Astrocyte (in vitro differentiated cells and primary cell): ENCODE results near the gene DMBX1. TPM values are rescaled to one million over a fixed set of nuclear protein-coding genes. Genes with fewer than 3 reads are reported as not detected.

Experiments used
- DNase-seq: peaks from one replicate; pipeline ENCODE4 v3.0.0-alpha.2; 2010; ENCODE audit warnings: low read depth
- FAIRE-seq: peaks from 2 replicates; lab custom pipeline; 2011; peaks lifted over from hg19 to GRCh38; lab: Jason Lieb, UNC
- H2AFZ ChIP-seq: 2 replicates; pipeline ENCODE4 v1.6.0; 2012; ENCODE audit warnings: low read depth, low read length, inconsistent platforms
- H3K27ac ChIP-seq: 2 replicates; pipeline ENCODE4 v1.5.1; 2011; ENCODE audit warnings: low read depth, low read length, inconsistent platforms
- H3K27me3 ChIP-seq: 2 replicates; pipeline ENCODE4 v1.6.0; 2011; ENCODE audit warnings: low read length, inconsistent platforms; ENCODE audit not compliant: insufficient read depth
- H3K36me3 ChIP-seq: 2 replicates; pipeline ENCODE4 v1.5.1; 2011; ENCODE audit warnings: low read length, inconsistent platforms; ENCODE audit not compliant: insufficient read depth
- H3K4me1 ChIP-seq: 2 replicates; pipeline ENCODE4 v1.5.1; 2011; ENCODE audit warnings: low read length, inconsistent platforms; ENCODE audit not compliant: insufficient read depth
- H3K4me2 ChIP-seq: 2 replicates; pipeline ENCODE4 v1.6.0; 2012; ENCODE audit warnings: low read length, inconsistent platforms
- H3K4me3 ChIP-seq: 2 replicates; pipeline ENCODE4 v1.5.1; 2011; ENCODE audit warnings: low read depth, mild to moderate bottlenecking, low read length, inconsistent platforms; ENCODE audit not compliant: insufficient read depth
- H3K79me2 ChIP-seq: 2 replicates; pipeline ENCODE4 v1.6.0; 2012; ENCODE audit warnings: mild to moderate bottlenecking, low read length, inconsistent platforms; ENCODE audit not compliant: insufficient read depth
- H3K9ac ChIP-seq: 2 replicates; pipeline ENCODE4 v1.6.0; 2012; ENCODE audit warnings: mild to moderate bottlenecking, low read length, inconsistent platforms
- H3K9me3 ChIP-seq: 2 replicates; pipeline ENCODE4 v1.5.1; 2012; ENCODE audit warnings: low read depth, mild to moderate bottlenecking, low read length, inconsistent platforms; ENCODE audit not compliant: insufficient read depth
- H4K20me1 ChIP-seq: 2 replicates; pipeline ENCODE4 v1.6.0; 2012; ENCODE audit warnings: low read length, inconsistent platforms; ENCODE audit not compliant: insufficient read depth
- H3K27ac Mint-ChIP-seq: one replicate; pipeline ENCODE4 v1.8.0; 2021; ENCODE audit warnings: mild to moderate bottlenecking, mixed read lengths; ENCODE audit not compliant: unreplicated experiment
- H3K27me3 Mint-ChIP-seq: one replicate; pipeline ENCODE4 v1.8.0; 2021; ENCODE audit warnings: low read depth, mixed read lengths; ENCODE audit not compliant: unreplicated experiment
- H3K36me3 Mint-ChIP-seq: one replicate; pipeline ENCODE4 v1.8.0; 2021; ENCODE audit warnings: low read depth, mixed read lengths; ENCODE audit not compliant: unreplicated experiment
- H3K4me1 Mint-ChIP-seq: one replicate; pipeline ENCODE4 v1.8.0; 2021; ENCODE audit warnings: low read depth, mixed read lengths; ENCODE audit not compliant: unreplicated experiment
- H3K4me3 Mint-ChIP-seq: one replicate; pipeline ENCODE4 v1.8.0; 2021; ENCODE audit warnings: mild to moderate bottlenecking, moderate library complexity, mixed read lengths; ENCODE audit not compliant: unreplicated experiment
- H3K9me3 Mint-ChIP-seq: one replicate; pipeline ENCODE4 v1.8.0; 2021; ENCODE audit warnings: mild to moderate bottlenecking, mixed read lengths; ENCODE audit not compliant: unreplicated experiment
- CTCF ChIP-seq: IDR thresholded peaks from 2 replicates; pipeline ENCODE4 v1.5.1; 2011; ENCODE audit warnings: low read depth, mild to moderate bottlenecking, inconsistent platforms, low read length, moderate library complexity; ENCODE audit not compliant: insufficient read depth
- EZH2 ChIP-seq: IDR thresholded peaks from 2 replicates; pipeline ENCODE4 v1.6.1; 2012; ENCODE audit warnings: mild to moderate bottlenecking, low read length, inconsistent platforms; ENCODE audit not compliant: insufficient read depth
- total RNA-seq: library from RNA; stranded (reverse); gene quantifications from 2 replicates; pipeline ENCODE4 v1.2.1, GENCODE V29; 2021

Gene DMBX1
- total RNA-seq, 1 donor from 2014 or later, result 0.07 TPM

- Mint-ChIP-seq H3K9me3 (no peaks in the 10 kb centered on the region), H3K27me3 (peaks cover 66% of the 10 kb centered on the region), H3K27ac (no peak overlapping the region), H3K4me3 (no peak overlapping the region), H3K36me3 (no peaks in the 10 kb centered on the region), H3K4me1 (peaks cover 4% of the 10 kb centered on the region)
- Histone ChIP-seq H3K79me2 (no peaks in the 10 kb centered on the region), H2AFZ (no peak overlapping the region), H3K4me1 (peaks cover 3% of the 10 kb centered on the region), H3K9ac (no peak overlapping the region), H3K4me3 (no peak overlapping the region), H4K20me1 (no peaks in the 10 kb centered on the region), H3K27me3 (peaks cover 50% of the 10 kb centered on the region), H3K9me3 (no peaks in the 10 kb centered on the region), H3K36me3 (no peaks in the 10 kb centered on the region), H3K4me2 (no peak overlapping the region), H3K27ac (no peak overlapping the region)
- no peak for TF ChIP-seq CTCF
- no peak for TF ChIP-seq EZH2
- FAIRE-seq, result no peak
- no peak for DNase-seq
Measured at GRCh38 chr1:46471848-46472492, 17.7 kb upstream of the DMBX1 start.

- no peak overlapping the region for H2AFZ ChIP-seq
- no peak overlapping the region for H3K4me3 Mint-ChIP-seq
- H3K27me3 Mint-ChIP-seq, result peaks cover 63% of the 10 kb centered on the region
- H3K4me3 ChIP-seq, result no peak overlapping the region
- no peak overlapping the region for H3K4me2 ChIP-seq
- FAIRE-seq (no peak), DNase-seq (no peak)
- H3K9me3 ChIP-seq, result no peaks in the 10 kb centered on the region
- no peak overlapping the region for H3K27ac ChIP-seq
- no peak overlapping the region for H3K9ac ChIP-seq
- TF ChIP-seq EZH2 (no peak), CTCF (no peak)
- H3K36me3 ChIP-seq, result no peaks in the 10 kb centered on the region
- no peaks in the 10 kb centered on the region for H3K4me1 ChIP-seq
- H3K79me2 ChIP-seq, result no peaks in the 10 kb centered on the region
- peaks cover 43% of the 10 kb centered on the region for H3K27me3 ChIP-seq
- no peaks in the 10 kb centered on the region for H4K20me1 ChIP-seq
- H3K27ac Mint-ChIP-seq, result no peak overlapping the region
- H3K4me1 Mint-ChIP-seq, result no peaks in the 10 kb centered on the region
- no peaks in the 10 kb centered on the region for H3K9me3 Mint-ChIP-seq
- H3K36me3 Mint-ChIP-seq, result no peaks in the 10 kb centered on the region
Measured at GRCh38 chr1:46472498-46473181, 17.0 kb upstream of the DMBX1 start.

DNA sequence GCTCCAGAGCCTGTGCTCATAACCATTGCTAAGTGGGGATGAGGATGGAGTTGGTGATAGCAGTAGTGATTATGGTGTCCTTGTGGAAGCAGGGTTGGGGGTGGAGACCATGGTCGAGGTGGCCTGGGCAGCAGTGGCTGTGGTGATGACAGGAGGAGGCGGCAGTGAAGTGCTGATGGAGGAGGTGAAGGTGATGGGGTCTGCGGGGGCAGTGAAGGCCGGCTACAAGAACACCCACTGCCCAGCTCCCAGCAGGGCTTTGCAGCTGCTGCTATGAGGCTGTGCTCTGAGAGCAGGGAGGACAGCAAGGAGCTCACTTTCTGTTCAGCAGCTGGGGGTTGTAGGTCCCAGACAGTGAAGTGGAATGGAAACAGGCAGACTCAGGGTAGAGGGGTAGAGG, 15.6 kb upstream of the DMBX1 start:
- Mint-ChIP-seq H3K27me3 (peaks cover 58% of the 10 kb centered on the region), H3K4me3 (no peak overlapping the region), H3K36me3 (no peaks in the 10 kb centered on the region), H3K4me1 (no peaks in the 10 kb centered on the region), H3K9me3 (no peaks in the 10 kb centered on the region), H3K27ac (no peak overlapping the region)
- no peak for TF ChIP-seq EZH2
- no peak for TF ChIP-seq CTCF
- no peak overlapping the region for H3K4me2 ChIP-seq
- no peaks in the 10 kb centered on the region for H3K4me1 ChIP-seq
- no peak overlapping the region for H3K4me3 ChIP-seq
- H3K27me3 ChIP-seq, result peaks cover 42% of the 10 kb centered on the region
- no peaks in the 10 kb centered on the region for H3K9me3 ChIP-seq
- H3K27ac ChIP-seq, result no peak overlapping the region
- no peak overlapping the region for H2AFZ ChIP-seq
- no peaks in the 10 kb centered on the region for H3K36me3 ChIP-seq
- no peak for FAIRE-seq
- no peaks in the 10 kb centered on the region for H3K79me2 ChIP-seq
- DNase-seq, result no peak
- H3K9ac ChIP-seq, result no peak overlapping the region
- H4K20me1 ChIP-seq, result no peaks in the 10 kb centered on the region
